ENCODE results near the gene ANKS1A. TPM values are rescaled to one million over a fixed set of nuclear protein-coding genes. Genes with fewer than 3 reads are reported as not detected.

Gene ANKS1A
- total RNA-seq, 1 experiment from 2014 or later: 26.5 TPM

- WGBS (ENCODE audit: extremely low coverage, insufficient read length, low lambda C conversion rate): no CpG with 5 or more reads among the region's 5 CpGs
- TF ChIP-seq CTCF (conservative IDR thresholded peaks at IDR 0.05): no peak
- Histone ChIP-seq H2BK120ac (ENCODE audit: low read depth, low read length, poor library complexity, severe bottlenecking) (no peak overlapping the region), H3K23ac (ENCODE audit: insufficient read length, low read depth, low read length) (no peak overlapping the region), H2BK12ac (ENCODE audit: insufficient read length, low read depth, low read length) (no peak overlapping the region), H3K4ac (ENCODE audit: low read depth, low read length) (no peak overlapping the region), H3K4me2 (ENCODE audit: insufficient read depth, insufficient read length, low read length) (no peak overlapping the region), H2BK20ac (ENCODE audit: low read depth, low read length, poor library complexity, severe bottlenecking) (no peak overlapping the region), H3K27me3 (ENCODE audit: insufficient read depth, low read length) (no peaks in the 10 kb centered on the region), H2BK15ac (ENCODE audit: low read depth, low read length) (no peak overlapping the region), H3K18ac (ENCODE audit: insufficient read length, low read depth, low read length) (no peak overlapping the region), H3K14ac (ENCODE audit: insufficient read depth, low read length) (no peak overlapping the region), H3T11ph (ENCODE audit: low read length) (no peak overlapping the region), H3K27ac (ENCODE audit: insufficient read length, low read depth, low read length) (no peak overlapping the region), H4K8ac (replicated peaks; ENCODE audit: insufficient read length, low read depth, low read length) (no peak overlapping the region), H2BK5ac (ENCODE audit: insufficient read length, low read length) (no peak overlapping the region), H3K4me1 (ENCODE audit: insufficient read depth, low read length) (no peaks in the 10 kb centered on the region), H3K56ac (ENCODE audit: insufficient read length, low read depth, low read length) (no peak overlapping the region), H2AFZ (ENCODE audit: low read length) (no peak overlapping the region), H2AK5ac (ENCODE audit: insufficient read length, low read length) (no peak overlapping the region), H3K23me2 (ENCODE audit: insufficient read length, low read depth, low read length, poor library complexity, severe bottlenecking) (no peaks in the 10 kb centered on the region), H4K5ac (ENCODE audit: insufficient read length, low read depth, low read length) (no peak overlapping the region), H4K20me1 (ENCODE audit: control insufficient read depth, insufficient read depth, insufficient read length) (no peaks in the 10 kb centered on the region), H3K9me3 (ENCODE audit: control insufficient read depth, low read depth, low read length) (no peaks in the 10 kb centered on the region), H3K79me2 (ENCODE audit: insufficient read depth, low read length) (no peaks in the 10 kb centered on the region; the same call in 1 of the 2 replicates), H3K9ac (ENCODE audit: extremely low read depth, insufficient read length, low read length) (no peak overlapping the region), H3K79me1 (ENCODE audit: insufficient read depth, low read depth, low read length, poor library complexity, severe bottlenecking) (peaks cover 3% of the 10 kb centered on the region), H4K91ac (ENCODE audit: insufficient read length, low read depth, low read length) (no peak overlapping the region)
- no peak overlapping the region for H3K4me3 Mint-ChIP-seq
- peak overlapping the region in 1 of 3 experiments; percentile 68; a peak in 2 of 7 replicates for H3K27ac Mint-ChIP-seq
- no peaks in the 10 kb centered on the region for H3K9me3 Mint-ChIP-seq
- DNase-seq: no peak
- H3K27me3 Mint-ChIP-seq (ENCODE audit: low read depth): no peaks in the 10 kb centered on the region
- H3K36me3 Mint-ChIP-seq (ENCODE audit: insufficient read depth in 1 of 3, low read depth in 3 of 3): peaks cover 0 to 3% (median 0%) of the 10 kb centered on the region in 3 experiments; a peak in 1 of 7 replicates
- peaks cover 12 to 14% of the 10 kb centered on the region in 2 experiments for H3K4me1 Mint-ChIP-seq
Observed at GRCh38 chr6:34904990-34905613, 16.0 kb downstream of the ANKS1A start.

All from H9 (cell line).